Heart left ventricle (tissue), 13 donors: Measurements from ENCODE around the gene SLIT3.

Experiments used
- CTCF ChIP-seq, 12 donors: fragments of 200-600 bp; sonication (generic) in 4 of 12; IDR thresholded peaks; one replicate each; pipeline versions ENCODE4 v1.5.0 to v1.8.0; 2018 to 2022; ENCODE audit warnings: antibody characterized with exemption in 12 of 12, mild to moderate bottlenecking in 5 of 12
- POLR2A ChIP-seq, 2 donors: fragments of 450-650 bp; IDR thresholded peaks; one replicate each; pipeline ENCODE4 v1.6.1; 2017; ENCODE audit warnings: antibody characterized with exemption in 2 of 2, mild to moderate bottlenecking in 2 of 2, moderate library complexity in 2 of 2
- donor health status: ischemic (EF 13 %, LVEDD 7.1; RV severe dilation, severe dysfunction).
- donor health status: DM: no; HTN: yes; CAD: no.
- donor health status: DM: no; HTN: no; CAD: no.
- donor health status: ischemic (EF 25% LVEDD 6.9; RV normal size, moderate dysfunction).
- donor health status: ischemic (EF 25% LVEDD 5.7; RV mildly dilated, moderate dysfunction).
- donor health status: ischemic (EF 35%, LVEDD 5.7; RV mildly dilated, moderate dysfunction).
- donor health status: nonischemic (EF 11% LVEDD 7.7; RV severe dilation, severe dysfunction).
- donor health status: DM: yes; HTN: yes; CAD: no.
- donor health status: PGD.
- donor health status: ischemic (EF 29% LVEDD 5.4; RV normal size, mild dysfunction).
- donor health status: nonischemic (EF 23%, LVEDD 6.1; RV moderate dilation, normal function).

DNA sequence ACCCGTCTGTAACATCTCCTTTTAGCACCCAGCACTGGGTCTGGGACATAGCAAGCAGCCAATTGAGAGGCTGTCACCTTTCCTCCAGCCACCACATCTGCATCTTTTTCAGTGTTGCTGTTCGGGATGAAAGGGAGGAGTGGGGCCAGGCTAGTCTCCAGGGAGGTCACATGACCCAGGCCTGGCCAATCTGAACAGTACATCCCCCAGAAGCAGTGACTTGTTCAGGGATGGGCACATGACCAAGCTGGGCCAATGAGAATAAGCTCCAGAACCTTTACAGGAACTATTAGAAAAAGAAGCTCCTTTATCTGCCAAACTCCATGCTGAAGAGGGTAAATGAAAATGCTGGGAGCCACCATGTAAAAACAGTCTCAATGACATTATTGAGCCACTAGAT lies 359.0 kb downstream of the SLIT3 start:
- TF ChIP-seq CTCF (IDR thresholded peaks at IDR 0.05) (no peak), POLR2A (IDR thresholded peaks at IDR 0.05) (no peak)
